ENCODE results near the gene UBE2Z.

- TF ChIP-seq CTCF (IDR thresholded peaks at IDR 0.05) (no peak), POLR2A (IDR thresholded peaks at IDR 0.05) (no peak)
Observed at GRCh38 chr17:48873696-48874443, 34.3 kb upstream of the UBE2Z start.

Data from right lobe of liver (tissue), 4 donors.